Sigmoid colon (tissue), 4 donors: ENCODE results near the gene BIK.
A peak's percentile ranks its signal among the peaks of the same experiment; 100 is the strongest.

Source experiments
- EP300 ChIP-seq, 4 donors: sonication (generic); formaldehyde crosslinking; IDR thresholded peaks; one replicate each; pipeline ENCODE4 v1.6.1; 2017; ENCODE audit warnings: antibody characterized with exemption in 4 of 4
- POLR2A ChIP-seq, 2 donors: fragments of 450-650 bp; IDR thresholded peaks; one replicate each; pipeline ENCODE4 v1.6.1; 2016; ENCODE audit warnings: antibody characterized with exemption in 2 of 2, mild to moderate bottlenecking in 2 of 2, moderate library complexity in 2 of 2
- POLR2AphosphoS5 ChIP-seq, 4 donors: sonication (generic); formaldehyde crosslinking; IDR thresholded peaks; one replicate each; pipeline ENCODE4 v1.6.1; 2017; ENCODE audit warnings: antibody characterized with exemption in 4 of 4
- TF ChIP-seq, protein P1 (sequence below), 4 experiments: fragments of 450-650 bp in 3 of 4; fragments of 200-600 bp in 1 of 4; IDR thresholded peaks; one replicate each; pipeline ENCODE4 v1.5.1; 2016 to 2019; ENCODE audit warnings: antibody characterized with exemption in 4 of 4, mild to moderate bottlenecking in 3 of 4, moderate library complexity in 2 of 4

DNA sequence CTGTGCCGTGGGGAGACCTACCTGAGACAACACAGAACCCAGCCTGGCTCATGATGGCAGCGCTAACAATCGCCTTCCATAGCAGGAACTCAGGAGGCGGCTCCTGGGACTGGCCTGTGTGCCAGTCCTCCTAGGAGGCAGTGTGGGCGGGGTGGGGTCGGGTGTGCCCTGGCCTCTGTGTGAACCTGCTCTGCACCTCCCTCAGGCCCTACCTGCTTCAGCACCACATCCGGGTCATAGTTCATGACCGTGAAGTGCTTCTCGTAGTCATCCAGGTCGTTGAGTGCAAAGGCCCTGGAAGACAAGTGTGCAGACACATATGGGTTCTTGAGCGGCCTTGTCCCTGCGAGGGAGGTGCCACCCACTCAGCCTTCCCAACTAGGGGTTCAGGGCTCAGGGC lies 61.1 kb downstream of the BIK start:
- TF ChIP-seq POLR2AphosphoS5 (IDR thresholded peaks at IDR 0.05) (no peak), POLR2A (IDR thresholded peaks at IDR 0.05) (peak in 1 of 2 donors; percentile 21), EP300 (IDR thresholded peaks at IDR 0.05) (no peak)
- TF ChIP-seq, protein P1, sequence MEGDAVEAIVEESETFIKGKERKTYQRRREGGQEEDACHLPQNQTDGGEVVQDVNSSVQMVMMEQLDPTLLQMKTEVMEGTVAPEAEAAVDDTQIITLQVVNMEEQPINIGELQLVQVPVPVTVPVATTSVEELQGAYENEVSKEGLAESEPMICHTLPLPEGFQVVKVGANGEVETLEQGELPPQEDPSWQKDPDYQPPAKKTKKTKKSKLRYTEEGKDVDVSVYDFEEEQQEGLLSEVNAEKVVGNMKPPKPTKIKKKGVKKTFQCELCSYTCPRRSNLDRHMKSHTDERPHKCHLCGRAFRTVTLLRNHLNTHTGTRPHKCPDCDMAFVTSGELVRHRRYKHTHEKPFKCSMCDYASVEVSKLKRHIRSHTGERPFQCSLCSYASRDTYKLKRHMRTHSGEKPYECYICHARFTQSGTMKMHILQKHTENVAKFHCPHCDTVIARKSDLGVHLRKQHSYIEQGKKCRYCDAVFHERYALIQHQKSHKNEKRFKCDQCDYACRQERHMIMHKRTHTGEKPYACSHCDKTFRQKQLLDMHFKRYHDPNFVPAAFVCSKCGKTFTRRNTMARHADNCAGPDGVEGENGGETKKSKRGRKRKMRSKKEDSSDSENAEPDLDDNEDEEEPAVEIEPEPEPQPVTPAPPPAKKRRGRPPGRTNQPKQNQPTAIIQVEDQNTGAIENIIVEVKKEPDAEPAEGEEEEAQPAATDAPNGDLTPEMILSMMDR (IDR thresholded peaks at IDR 0.05): no peak
